Measurements from ENCODE around the gene CCDC92B.
A peak's percentile ranks its signal among the peaks of the same experiment; 100 is the strongest.

CCDC92B gene

DNA sequence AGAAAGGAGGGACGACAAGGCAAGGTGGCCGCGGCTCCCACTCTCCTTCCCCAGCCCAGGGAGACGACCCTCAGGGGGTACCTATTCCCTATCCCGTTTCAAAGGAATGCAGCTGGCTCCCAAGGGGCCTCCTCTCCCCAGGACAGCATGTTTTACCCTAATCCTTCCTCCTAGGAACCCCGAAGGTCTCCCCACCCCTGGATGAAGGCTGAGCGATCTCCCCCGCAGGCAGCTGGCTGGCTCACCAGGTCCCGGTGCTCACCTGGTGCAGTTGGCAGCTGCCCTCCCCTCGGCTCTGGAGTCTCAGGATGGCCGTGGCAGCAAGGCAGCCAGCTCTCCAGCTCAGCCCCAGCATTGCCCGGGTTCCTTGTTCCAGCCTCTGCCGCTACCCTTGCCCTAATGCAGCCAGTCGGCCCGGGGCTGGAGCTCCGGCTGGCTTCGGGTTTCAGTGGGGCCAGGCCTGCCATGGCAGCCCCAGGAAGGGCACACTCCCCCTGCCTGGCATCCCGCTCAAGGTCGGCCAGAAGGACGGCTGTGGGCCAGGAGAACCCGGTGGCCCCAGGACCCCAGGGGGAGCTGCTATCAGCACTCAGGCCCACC is 42.4 kb downstream of the CCDC92B start:
- H3K4me3 ChIP-seq (ENCODE audit: low read length): peak overlapping the region; percentile 37
- H3K4me2 ChIP-seq (ENCODE audit: low read length): peak overlapping the region; percentile 99
- no peaks in the 10 kb centered on the region for H3K9me3 ChIP-seq (replicated peaks; ENCODE audit: low read length)
- H3K36me3 ChIP-seq (ENCODE audit: insufficient read depth, low read length): peaks cover 17% of the 10 kb centered on the region
- peak overlapping the region; percentile 80 for H3K9ac ChIP-seq (ENCODE audit: low read depth, low read length)
- peaks cover 64% of the 10 kb centered on the region for H3K4me1 ChIP-seq (ENCODE audit: control insufficient read depth, insufficient read depth, low read length)
- no peaks in the 10 kb centered on the region for H3K27me3 ChIP-seq (ENCODE audit: control insufficient read depth, insufficient read depth, low read length)

DNA sequence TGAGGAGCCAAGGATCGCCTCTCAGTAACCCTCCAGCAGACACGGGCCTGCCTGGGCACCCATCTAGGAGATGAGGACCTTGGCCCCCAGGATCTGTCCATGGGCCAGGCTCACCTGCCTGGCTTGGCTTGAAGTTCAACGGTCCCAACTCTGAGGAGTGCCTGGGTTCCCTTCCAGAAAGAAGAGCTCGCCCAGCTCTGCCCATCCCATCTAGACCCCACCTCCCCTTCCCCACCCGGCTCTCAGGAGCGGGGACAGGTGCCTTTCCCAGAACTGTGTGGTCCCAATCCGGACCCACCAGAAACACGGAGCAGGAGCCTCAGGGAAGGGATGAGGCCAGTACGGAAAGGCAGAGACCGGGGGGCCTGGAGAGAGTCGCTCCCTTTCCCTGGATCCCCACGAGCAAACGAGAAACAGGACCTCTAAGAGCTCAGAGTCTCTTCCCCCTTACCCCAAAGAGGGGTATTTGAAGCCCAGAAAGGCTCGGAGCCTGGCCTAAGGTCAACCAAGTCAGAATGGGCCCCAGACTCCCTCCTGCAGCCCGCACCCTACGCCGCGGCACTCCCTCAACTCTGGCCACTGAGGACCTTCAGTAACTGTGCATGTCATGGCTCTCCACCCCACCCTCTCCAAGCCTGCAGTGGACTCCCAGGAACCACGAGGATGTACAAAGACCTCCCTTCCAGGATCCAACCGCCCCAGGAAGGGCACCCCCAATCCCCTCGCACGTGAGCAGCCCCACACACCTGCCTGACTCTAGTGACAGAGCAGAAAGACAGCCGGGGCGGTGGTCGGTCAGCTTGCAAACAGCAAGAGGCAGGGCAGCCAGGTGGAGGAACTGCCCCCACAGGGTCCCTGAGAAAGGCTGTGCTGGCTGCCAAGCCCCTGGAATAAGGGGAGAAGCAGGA is 43.3 kb downstream of the CCDC92B start:
- no peak overlapping the region for H3K4me3 ChIP-seq (ENCODE audit: low read length)
- peak overlapping the region; percentile 4 for H3K9ac ChIP-seq (ENCODE audit: low read depth, low read length)
- peaks cover 19% of the 10 kb centered on the region for H3K36me3 ChIP-seq (ENCODE audit: insufficient read depth, low read length)
- peak overlapping the region; percentile 24 for H3K4me2 ChIP-seq (ENCODE audit: low read length)
- no peaks in the 10 kb centered on the region for H3K9me3 ChIP-seq (replicated peaks; ENCODE audit: low read length)
- H3K27me3 ChIP-seq (ENCODE audit: control insufficient read depth, insufficient read depth, low read length): no peaks in the 10 kb centered on the region
- H3K4me1 ChIP-seq (ENCODE audit: control insufficient read depth, insufficient read depth, low read length): peaks cover 62% of the 10 kb centered on the region

DNA sequence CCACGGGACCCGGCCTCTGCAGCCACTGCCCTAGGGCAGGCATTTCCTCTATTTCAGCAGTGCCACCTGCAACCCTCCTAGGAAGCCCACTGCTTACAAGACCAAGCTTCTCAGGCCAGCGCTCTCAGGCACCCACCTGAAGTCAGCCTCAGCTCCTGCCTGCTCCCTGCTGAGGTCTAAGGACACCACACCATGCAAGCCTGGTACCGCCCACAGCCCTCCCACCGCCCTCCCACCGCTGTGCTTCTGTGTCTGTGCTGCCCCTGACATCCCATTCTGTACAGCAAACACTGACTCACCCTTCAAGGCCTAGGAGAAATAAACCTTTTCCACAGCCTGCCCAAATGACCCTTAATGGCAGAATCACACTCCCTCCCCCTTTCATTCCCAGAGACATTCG is 44.2 kb downstream of the CCDC92B start:
- H3K9me3 ChIP-seq (replicated peaks; ENCODE audit: low read length): no peaks in the 10 kb centered on the region
- H3K27me3 ChIP-seq (ENCODE audit: control insufficient read depth, insufficient read depth, low read length): no peaks in the 10 kb centered on the region
- peak overlapping the region; percentile 24 for H3K4me2 ChIP-seq (ENCODE audit: low read length)
- no peak overlapping the region for H3K4me3 ChIP-seq (ENCODE audit: low read length)
- peaks cover 28% of the 10 kb centered on the region for H3K36me3 ChIP-seq (ENCODE audit: insufficient read depth, low read length)
- peaks cover 54% of the 10 kb centered on the region for H3K4me1 ChIP-seq (ENCODE audit: control insufficient read depth, insufficient read depth, low read length)
- peak overlapping the region; percentile 4 for H3K9ac ChIP-seq (ENCODE audit: low read depth, low read length)

DNA sequence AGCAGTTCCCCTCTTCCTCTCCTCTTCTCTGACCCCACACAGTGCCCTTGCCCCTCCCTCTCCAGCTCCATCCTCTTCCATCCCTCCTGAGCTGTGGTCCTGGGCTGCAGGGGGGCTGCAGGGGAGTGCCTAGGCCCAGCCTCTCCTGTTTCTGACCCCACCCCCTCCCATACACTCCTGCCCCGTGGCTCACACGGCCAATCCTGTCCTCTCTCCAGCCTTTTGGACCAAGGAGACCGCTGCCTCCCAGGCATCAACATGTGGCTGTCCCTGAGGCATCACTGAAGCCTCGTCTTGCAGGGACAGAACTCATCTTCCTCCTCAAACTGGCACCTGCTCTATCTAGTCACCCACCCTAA is 44.6 kb downstream of the CCDC92B start:
- Histone ChIP-seq H3K4me3 (ENCODE audit: low read length) (no peak overlapping the region), H3K4me1 (ENCODE audit: control insufficient read depth, insufficient read depth, low read length) (peaks cover 50% of the 10 kb centered on the region), H3K4me2 (ENCODE audit: low read length) (no peak overlapping the region), H3K36me3 (ENCODE audit: insufficient read depth, low read length) (peaks cover 32% of the 10 kb centered on the region), H3K27me3 (ENCODE audit: control insufficient read depth, insufficient read depth, low read length) (no peaks in the 10 kb centered on the region), H3K9me3 (replicated peaks; ENCODE audit: low read length) (no peaks in the 10 kb centered on the region), H3K9ac (ENCODE audit: low read depth, low read length) (no peak overlapping the region)

GRCh38 chr17:2704031-2704889 is 45.2 kb downstream of the CCDC92B start:
- Histone ChIP-seq H3K27me3 (ENCODE audit: control insufficient read depth, insufficient read depth, low read length) (no peaks in the 10 kb centered on the region), H3K4me3 (ENCODE audit: low read length) (no peak overlapping the region), H3K4me1 (ENCODE audit: control insufficient read depth, insufficient read depth, low read length) (peaks cover 44% of the 10 kb centered on the region), H3K9ac (ENCODE audit: low read depth, low read length) (no peak overlapping the region), H3K4me2 (ENCODE audit: low read length) (no peak overlapping the region), H3K36me3 (ENCODE audit: insufficient read depth, low read length) (peaks cover 34% of the 10 kb centered on the region), H3K9me3 (replicated peaks; ENCODE audit: low read length) (no peaks in the 10 kb centered on the region)

DNA sequence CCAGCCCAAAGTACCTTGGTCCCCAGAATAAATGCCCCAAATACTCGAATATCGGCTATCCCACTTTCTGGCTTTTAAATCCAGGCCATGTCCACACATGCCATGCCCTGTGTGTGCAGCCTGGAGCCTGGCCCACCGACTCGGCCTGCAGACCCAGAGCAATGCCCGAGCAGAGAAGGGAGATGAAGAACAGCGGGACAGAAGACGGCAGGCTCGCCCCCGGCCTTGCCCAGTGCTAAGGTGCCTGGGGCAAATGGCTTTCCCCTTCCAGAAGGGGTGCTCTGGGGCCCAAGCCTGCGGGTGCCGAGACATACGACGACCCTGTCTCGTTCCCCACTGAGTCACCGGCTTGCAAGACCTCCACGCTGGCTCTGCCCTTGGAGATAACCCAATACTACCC is 45.8 kb downstream of the CCDC92B start:
- Histone ChIP-seq H3K9ac (ENCODE audit: low read depth, low read length) (no peak overlapping the region), H3K4me1 (ENCODE audit: control insufficient read depth, insufficient read depth, low read length) (peaks cover 37% of the 10 kb centered on the region), H3K36me3 (ENCODE audit: insufficient read depth, low read length) (peaks cover 39% of the 10 kb centered on the region), H3K9me3 (replicated peaks; ENCODE audit: low read length) (no peaks in the 10 kb centered on the region), H3K27me3 (ENCODE audit: control insufficient read depth, insufficient read depth, low read length) (no peaks in the 10 kb centered on the region), H3K4me2 (ENCODE audit: low read length) (no peak overlapping the region), H3K4me3 (ENCODE audit: low read length) (no peak overlapping the region)

DNA sequence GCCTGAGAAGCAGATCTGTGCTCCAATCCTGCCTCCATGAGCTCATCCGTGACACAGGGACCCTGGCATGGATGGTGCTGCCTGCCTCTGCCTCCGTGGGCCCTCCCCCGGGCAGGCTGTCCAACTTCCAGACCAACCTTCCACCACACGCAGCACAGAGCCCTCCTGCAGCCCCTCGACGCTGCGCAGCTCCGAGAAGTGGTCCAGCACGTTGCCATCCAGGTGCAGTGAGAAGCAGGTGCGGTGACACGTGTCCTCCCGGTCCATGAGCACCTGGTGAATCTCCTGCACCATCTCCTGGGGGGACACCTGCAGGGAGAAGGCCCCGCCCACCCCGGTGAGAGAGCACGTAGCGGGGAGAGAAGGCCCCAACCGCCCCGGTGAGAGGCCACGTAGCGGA is 46.3 kb downstream of the CCDC92B start:
- Histone ChIP-seq H3K9ac (ENCODE audit: low read depth, low read length) (no peak overlapping the region), H3K9me3 (replicated peaks; ENCODE audit: low read length) (no peaks in the 10 kb centered on the region), H3K27me3 (ENCODE audit: control insufficient read depth, insufficient read depth, low read length) (no peaks in the 10 kb centered on the region), H3K4me1 (ENCODE audit: control insufficient read depth, insufficient read depth, low read length) (peaks cover 33% of the 10 kb centered on the region), H3K36me3 (ENCODE audit: insufficient read depth, low read length) (peaks cover 43% of the 10 kb centered on the region), H3K4me2 (ENCODE audit: low read length) (no peak overlapping the region), H3K4me3 (ENCODE audit: low read length) (no peak overlapping the region)

DNA sequence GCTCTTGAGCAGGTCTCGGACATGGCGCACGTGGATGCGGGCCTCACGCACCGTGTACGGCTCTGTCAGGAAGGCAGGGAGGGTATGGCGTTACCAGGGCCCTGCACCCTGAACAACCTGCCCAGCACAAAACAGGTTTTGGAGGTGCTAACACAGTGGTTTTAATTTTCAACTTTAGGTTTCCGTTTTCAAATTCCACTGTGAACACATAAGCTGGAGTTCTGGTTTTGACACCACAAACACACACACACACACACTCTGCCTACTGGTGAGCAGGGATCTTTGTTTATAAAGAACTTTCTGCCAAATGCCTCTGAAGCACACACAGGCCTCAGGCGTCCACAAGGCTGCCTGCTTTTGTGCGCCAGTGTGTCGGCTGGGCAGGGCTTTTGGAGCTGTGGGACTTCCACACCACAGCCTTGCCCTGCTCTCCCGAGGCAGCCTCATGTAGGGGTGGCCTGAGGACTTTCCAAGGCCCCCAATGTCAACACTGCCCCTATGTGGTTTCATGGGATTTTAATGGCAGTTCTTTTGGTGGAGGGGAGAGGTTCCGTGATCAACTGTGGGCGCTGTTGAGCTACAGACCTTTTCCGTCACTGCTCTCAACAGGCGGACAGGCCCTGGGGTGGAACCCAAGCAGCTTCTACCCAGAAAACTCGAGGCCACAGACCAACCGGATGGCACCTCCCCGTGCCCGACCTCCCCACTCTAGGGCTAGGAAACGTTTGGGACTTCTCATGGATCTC is 47.3 kb downstream of the CCDC92B start:
- no peak overlapping the region for H3K4me3 ChIP-seq (ENCODE audit: low read length)
- H3K36me3 ChIP-seq (ENCODE audit: insufficient read depth, low read length): peaks cover 49% of the 10 kb centered on the region
- no peaks in the 10 kb centered on the region for H3K27me3 ChIP-seq (ENCODE audit: control insufficient read depth, insufficient read depth, low read length)

DNA sequence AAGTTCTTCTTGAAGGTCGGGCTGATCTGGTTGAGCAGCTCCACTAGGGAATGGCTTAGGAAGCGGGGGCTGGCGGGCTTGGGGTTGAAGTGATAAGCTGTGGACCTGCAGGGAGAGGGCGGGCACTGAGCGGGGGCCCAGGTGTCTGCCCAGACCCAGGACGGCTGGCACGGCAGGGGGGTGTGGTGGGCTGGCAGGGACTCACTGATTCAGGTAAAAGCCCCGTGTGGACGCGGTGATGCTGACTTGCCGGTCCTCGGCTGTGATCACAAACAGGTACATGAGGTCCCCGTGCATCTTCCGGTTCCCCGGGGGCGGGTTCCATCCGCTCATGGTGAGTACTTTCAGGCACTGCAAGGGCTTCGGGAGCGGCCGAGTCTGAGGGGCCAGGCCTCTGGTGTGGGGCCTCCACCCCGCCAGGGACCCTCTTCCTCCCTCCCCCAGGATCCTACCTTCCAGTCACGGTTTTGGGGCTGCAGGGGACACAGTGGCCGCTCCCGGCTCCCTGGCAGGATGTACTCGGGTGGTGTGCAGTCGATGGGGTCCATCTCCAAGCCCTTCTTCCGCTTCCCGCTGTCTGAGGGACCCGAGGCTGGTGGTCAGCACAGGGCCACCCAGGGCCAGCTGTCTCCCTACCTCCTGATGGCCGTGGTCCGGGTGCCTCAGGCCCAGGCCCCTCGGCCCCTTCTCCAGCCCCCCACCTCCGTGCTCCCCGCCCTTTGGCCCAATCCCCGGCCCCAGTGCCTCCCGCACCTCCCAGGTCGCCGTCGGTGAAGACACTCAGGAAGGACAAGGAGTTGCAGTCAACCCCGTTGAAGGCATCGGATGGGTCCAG is 48.1 kb downstream of the CCDC92B start:
- no peak overlapping the region for H3K9ac ChIP-seq (ENCODE audit: low read depth, low read length)
- peaks cover 54% of the 10 kb centered on the region for H3K36me3 ChIP-seq (ENCODE audit: insufficient read depth, low read length)
- H3K27me3 ChIP-seq (ENCODE audit: control insufficient read depth, insufficient read depth, low read length): no peaks in the 10 kb centered on the region
- H3K4me1 ChIP-seq (ENCODE audit: control insufficient read depth, insufficient read depth, low read length): peaks cover 15% of the 10 kb centered on the region
- no peak overlapping the region for H3K4me2 ChIP-seq (ENCODE audit: low read length)
- no peak overlapping the region for H3K4me3 ChIP-seq (ENCODE audit: low read length)
- H3K9me3 ChIP-seq (replicated peaks; ENCODE audit: low read length): no peaks in the 10 kb centered on the region

More for the DNA sequence above, 47.3 kb downstream of the CCDC92B start:
- H3K4me2 ChIP-seq (ENCODE audit: low read length): no peak overlapping the region
- H3K9me3 ChIP-seq (replicated peaks; ENCODE audit: low read length): no peaks in the 10 kb centered on the region
- H3K4me1 ChIP-seq (ENCODE audit: control insufficient read depth, insufficient read depth, low read length): peaks cover 23% of the 10 kb centered on the region
- no peak overlapping the region for H3K9ac ChIP-seq (ENCODE audit: low read depth, low read length)

DNA sequence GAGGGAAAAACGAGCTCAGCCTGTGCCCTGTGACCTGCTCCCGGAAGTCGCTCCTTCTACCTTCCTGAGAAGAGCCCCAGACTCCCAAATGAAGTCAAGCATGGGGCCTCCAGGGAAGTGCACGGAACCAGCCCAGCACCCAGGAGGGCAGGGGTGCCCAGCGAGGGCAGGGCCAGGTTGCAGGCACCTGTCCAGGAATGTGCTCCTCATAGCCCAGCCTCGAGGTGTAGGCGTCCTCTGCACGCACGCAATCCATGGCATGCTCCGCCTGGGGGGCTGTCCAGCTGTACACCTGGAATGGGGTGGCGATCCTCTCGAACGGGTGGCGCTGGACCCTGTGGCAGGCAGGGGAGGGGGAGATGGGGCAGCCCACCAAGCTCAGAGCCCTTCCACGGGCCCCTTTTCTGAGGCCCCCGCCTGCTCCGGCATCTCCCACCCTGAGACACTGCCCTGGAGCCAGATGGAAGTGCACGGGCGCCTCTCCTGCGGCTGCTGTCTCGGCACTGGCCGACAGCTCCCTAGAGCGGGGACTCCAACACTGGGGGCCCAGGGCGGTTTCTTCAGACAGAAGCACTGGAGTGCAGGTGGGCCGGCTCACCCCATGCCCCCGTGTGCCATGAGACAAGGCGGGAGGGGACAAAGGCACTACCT is 48.8 kb downstream of the CCDC92B start:
- H3K36me3 ChIP-seq (ENCODE audit: insufficient read depth, low read length): peaks cover 61% of the 10 kb centered on the region
- H3K4me1 ChIP-seq (ENCODE audit: control insufficient read depth, insufficient read depth, low read length): peaks cover 8% of the 10 kb centered on the region
- no peak overlapping the region for H3K4me2 ChIP-seq (ENCODE audit: low read length)
- H3K27me3 ChIP-seq (ENCODE audit: control insufficient read depth, insufficient read depth, low read length): no peaks in the 10 kb centered on the region
- H3K4me3 ChIP-seq (ENCODE audit: low read length): no peak overlapping the region
- no peaks in the 10 kb centered on the region for H3K9me3 ChIP-seq (replicated peaks; ENCODE audit: low read length)
- H3K9ac ChIP-seq (ENCODE audit: low read depth, low read length): no peak overlapping the region
